Muscle of leg (tissue), 16 donors: ENCODE measurements around the gene FBN2. TPM values are rescaled to one million over a fixed set of nuclear protein-coding genes. Genes with fewer than 3 reads are reported as not detected.
A peak's percentile ranks its signal among the peaks of the same experiment; 100 is the strongest.

Source experiments
- DNase-seq: peaks from one replicate; pipeline ENCODE4 v3.0.0; 2013
- H3K27ac ChIP-seq: one replicate; pipeline ENCODE4 v1.5.1; 2013; ENCODE audit warnings: mild to moderate bottlenecking, low read length, control low read depth
- H3K27me3 ChIP-seq: one replicate; pipeline ENCODE4 v1.6.1; 2013; ENCODE audit warnings: low read length; ENCODE audit not compliant: control insufficient read depth, insufficient read depth
- H3K36me3 ChIP-seq: one replicate; pipeline ENCODE4 v1.6.1; 2013; ENCODE audit warnings: low read length; ENCODE audit not compliant: control insufficient read depth, insufficient read depth
- H3K4me1 ChIP-seq: one replicate; pipeline ENCODE4 v1.6.1; 2013; ENCODE audit warnings: low read length; ENCODE audit not compliant: control insufficient read depth, insufficient read depth
- H3K4me3 ChIP-seq: one replicate; pipeline ENCODE4 v1.5.1; 2013; ENCODE audit warnings: low read length, control low read depth
- H3K9me3 ChIP-seq: replicated peaks from 2 replicates; pipeline ENCODE4 v1.6.1; 2013; ENCODE audit warnings: low read depth, low read length; ENCODE audit not compliant: control insufficient read depth
- WGBS: methylation state at CpG from one replicate; pipeline ENCODE4 v1.1.5; 2013; ENCODE audit warnings: missing lambda C conversion rate; ENCODE audit not compliant: insufficient coverage; 5-methylcytosine and 5-hydroxymethylcytosine counted together
- long read RNA-seq, 11 donors: transcript quantifications; one replicate each; lab custom pipeline, GENCODE V29; 2026
- polyA plus RNA-seq, 8 donors: library from polyadenylated mRNA; unstranded; fragments of 120-200 nt; gene quantifications; one replicate each; pipeline versions ENCODE4 v1.2.1 to v1.2.3, GENCODE V29; 2013; ENCODE audit warnings: inconsistent platforms in 1 of 8, low replicate concordance in 1 of 8; ENCODE audit not compliant: insufficient read length in 8 of 8, insufficient read depth in 1 of 8
- total RNA-seq: library from RNA; stranded (reverse); fragments of 120-200 nt; gene quantifications from one replicate; pipeline ENCODE4 v1.2.4, GENCODE V29; 2013

Gene FBN2
- total RNA-seq (110 TPM), polyA plus RNA-seq (100 to 1,000 TPM in 3 of 8 donors, 10 to 100 TPM in 5; 32.8 to 148 (median 79.2) TPM)
- long read RNA-seq, donor 1: 0 reads
- long read RNA-seq, donor 2: 0 reads
- long read RNA-seq, donor 3: 0 reads
- long read RNA-seq, donor 4: 0 reads
- long read RNA-seq, donor 5, full-length matches to known transcripts: 3 of 51 reads
- long read RNA-seq, donor 5, partial matches to known transcripts: 48 of 51 reads
- long read RNA-seq, donor 5, other reads (novel, unspliced or antisense): 0 of 51 reads
- long read RNA-seq, donor 6, full-length matches to known transcripts: 1 of 1 reads
- long read RNA-seq, donor 6, partial matches to known transcripts: 0 of 1 reads
- long read RNA-seq, donor 6, other reads (novel, unspliced or antisense): 0 of 1 reads
- long read RNA-seq, donor 7, partial matches to known transcripts: 0 of 1 reads
- long read RNA-seq, donor 7, other reads (novel, unspliced or antisense): 0 of 1 reads
- long read RNA-seq, donor 8, partial matches to known transcripts: 5 of 5 reads
- long read RNA-seq, donor 8, other reads (novel, unspliced or antisense): 0 of 5 reads
- long read RNA-seq, donor 9, partial matches to known transcripts: 6 of 6 reads
- long read RNA-seq, donor 9, other reads (novel, unspliced or antisense): 0 of 6 reads
- long read RNA-seq, donor 10, partial matches to known transcripts: 5 of 5 reads
- long read RNA-seq, donor 10, other reads (novel, unspliced or antisense): 0 of 5 reads
- long read RNA-seq, donor 11, full-length matches to known transcripts: 1 of 1 reads
- long read RNA-seq, donor 11, partial matches to known transcripts: 0 of 1 reads
- long read RNA-seq, donor 11, other reads (novel, unspliced or antisense): 0 of 1 reads

- Histone ChIP-seq H3K4me3 (peak within 1 kb of the TSS; percentile 79), H3K36me3 (no peaks in the 10 kb centered on the region), H3K27me3 (peaks cover 19% of the 10 kb centered on the region), H3K27ac (peak within 1 kb of the TSS; percentile 81), H3K9me3 (no peaks in the 10 kb centered on the region), H3K4me1 (peaks cover 20% of the 10 kb centered on the region)
- under 1% methylated on average over 26 of the region's 26 CpGs for WGBS
- DNase-seq: no peak
These were observed at the start of gene FBN2 for GRCh38 chr5:128538000-128538249. Gene FBN2 (minus strand): TSS chr5:128538245. CDS start chr5:128537603, 642 bp downstream.

- no peaks in the 10 kb centered on the region for H3K4me1 ChIP-seq
- WGBS: no CpG with 5 or more reads among the region's 2 CpGs
- H3K27me3 ChIP-seq: no peaks in the 10 kb centered on the region
- DNase-seq: no peak
- H3K36me3 ChIP-seq: no peaks in the 10 kb centered on the region
- H3K4me3 ChIP-seq: no peak overlapping the region
- no peaks in the 10 kb centered on the region for H3K9me3 ChIP-seq
- H3K27ac ChIP-seq: no peak overlapping the region
These were observed 49.2 kb upstream of the FBN2 start for GRCh38 chr5:128587275-128587674.

- Histone ChIP-seq H3K36me3 (no peaks in the 10 kb centered on the region), H3K9me3 (no peaks in the 10 kb centered on the region), H3K4me3 (no peak overlapping the region), H3K27me3 (no peaks in the 10 kb centered on the region), H3K4me1 (no peaks in the 10 kb centered on the region), H3K27ac (no peak overlapping the region)
- WGBS: no CpG with 5 or more reads among the region's 1 CpG
- DNase-seq: no peak
These were observed 48.8 kb upstream of the FBN2 start for GRCh38 chr5:128586848-128587247.

- no peak overlapping the region for H3K4me3 ChIP-seq
- no peaks in the 10 kb centered on the region for H3K4me1 ChIP-seq
- no peaks in the 10 kb centered on the region for H3K27me3 ChIP-seq
- H3K9me3 ChIP-seq: no peaks in the 10 kb centered on the region
- no peaks in the 10 kb centered on the region for H3K36me3 ChIP-seq
- 87% methylated on average over 2 of the region's 4 CpGs for WGBS
- no peak for DNase-seq
- no peak overlapping the region for H3K27ac ChIP-seq
These were observed 41.6 kb upstream of the FBN2 start for GRCh38 chr5:128579639-128580038.

- H3K4me1 ChIP-seq: no peaks in the 10 kb centered on the region
- H3K27ac ChIP-seq: no peak overlapping the region
- no peaks in the 10 kb centered on the region for H3K9me3 ChIP-seq
- peak; percentile 63 for DNase-seq
- H3K27me3 ChIP-seq: no peaks in the 10 kb centered on the region
- no peaks in the 10 kb centered on the region for H3K36me3 ChIP-seq
- WGBS: no CpG with 5 or more reads among the region's 3 CpGs
- H3K4me3 ChIP-seq: no peak overlapping the region
These were observed 41.0 kb upstream of the FBN2 start for GRCh38 chr5:128579093-128579492.

- Histone ChIP-seq H3K27me3 (no peaks in the 10 kb centered on the region), H3K27ac (no peak overlapping the region), H3K4me3 (no peak overlapping the region), H3K4me1 (no peaks in the 10 kb centered on the region), H3K36me3 (no peaks in the 10 kb centered on the region), H3K9me3 (no peaks in the 10 kb centered on the region)
- DNase-seq: no peak
- 80% methylated on average over 1 of the region's 1 CpG for WGBS
These were observed 36.0 kb upstream of the FBN2 start for GRCh38 chr5:128574041-128574440.

- WGBS: no CpG with 5 or more reads among the region's 2 CpGs
- DNase-seq: peak; percentile 41
These were observed 34.9 kb upstream of the FBN2 start for GRCh38 chr5:128572930-128573319.

GRCh38 chr5:128572051-128572929 is 34.2 kb upstream of the FBN2 start:
- no peaks in the 10 kb centered on the region for H3K27me3 ChIP-seq

More at GRCh38 chr5:128572930-128573319, 34.9 kb upstream of the FBN2 start:
- Histone ChIP-seq H3K9me3 (no peaks in the 10 kb centered on the region), H3K4me1 (no peaks in the 10 kb centered on the region), H3K36me3 (no peaks in the 10 kb centered on the region), H3K4me3 (no peak overlapping the region), H3K27ac (peak overlapping the region; percentile 8), H3K27me3 (no peaks in the 10 kb centered on the region)

GRCh38 chr5:128566178-128566577 is 28.1 kb upstream of the FBN2 start:
- Histone ChIP-seq H3K4me3 (no peak overlapping the region), H3K9me3 (no peaks in the 10 kb centered on the region), H3K4me1 (no peaks in the 10 kb centered on the region), H3K27me3 (no peaks in the 10 kb centered on the region), H3K36me3 (no peaks in the 10 kb centered on the region), H3K27ac (no peak overlapping the region)
- DNase-seq: no peak
- 100% methylated on average over 1 of the region's 2 CpGs for WGBS

More at GRCh38 chr5:128572051-128572929, 34.2 kb upstream of the FBN2 start:
- no peaks in the 10 kb centered on the region for H3K9me3 ChIP-seq
- no peak overlapping the region for H3K4me3 ChIP-seq
- no peaks in the 10 kb centered on the region for H3K36me3 ChIP-seq
- no CpG with 5 or more reads among the region's 4 CpGs for WGBS
- no peaks in the 10 kb centered on the region for H3K4me1 ChIP-seq
- H3K27ac ChIP-seq: peak overlapping the region; percentile 71
- DNase-seq: peak; percentile 80
